ENCODE measurements around the gene PRKCE.

PRKCE gene

GRCh38 chr2:45984366-45984765, 332.9 kb downstream of the PRKCE start:
- Histone ChIP-seq H3K4me1 (ENCODE audit: control insufficient read depth, insufficient read depth, low read length) (no peaks in the 10 kb centered on the region), H3K36me3 (ENCODE audit: control insufficient read depth, insufficient read depth, low read length) (no peaks in the 10 kb centered on the region), H3K9ac (ENCODE audit: low read length) (no peak overlapping the region), H3K27me3 (ENCODE audit: control insufficient read depth, insufficient read depth, low read length) (no peaks in the 10 kb centered on the region), H3K4me3 (ENCODE audit: low read length) (no peak overlapping the region), H3K9me3 (ENCODE audit: control insufficient read depth, low read length) (no peaks in the 10 kb centered on the region)

- H3K9ac ChIP-seq (ENCODE audit: low read length): no peak overlapping the region
- no peaks in the 10 kb centered on the region for H3K4me1 ChIP-seq (ENCODE audit: control insufficient read depth, insufficient read depth, low read length)
- H3K36me3 ChIP-seq (ENCODE audit: control insufficient read depth, insufficient read depth, low read length): no peaks in the 10 kb centered on the region
- H3K4me3 ChIP-seq (ENCODE audit: low read length): no peak overlapping the region
- H3K9me3 ChIP-seq (ENCODE audit: control insufficient read depth, low read length): no peaks in the 10 kb centered on the region
- no peaks in the 10 kb centered on the region for H3K27me3 ChIP-seq (ENCODE audit: control insufficient read depth, insufficient read depth, low read length)
Measured at GRCh38 chr2:45984896-45985473, 333.5 kb downstream of the PRKCE start.

- Histone ChIP-seq H3K9ac (ENCODE audit: low read length) (no peak overlapping the region), H3K36me3 (ENCODE audit: control insufficient read depth, insufficient read depth, low read length) (no peaks in the 10 kb centered on the region), H3K4me3 (ENCODE audit: low read length) (no peak overlapping the region), H3K4me1 (ENCODE audit: control insufficient read depth, insufficient read depth, low read length) (no peaks in the 10 kb centered on the region), H3K27me3 (ENCODE audit: control insufficient read depth, insufficient read depth, low read length) (no peaks in the 10 kb centered on the region), H3K9me3 (ENCODE audit: control insufficient read depth, low read length) (no peaks in the 10 kb centered on the region)
Measured at GRCh38 chr2:45986509-45986908, 335.0 kb downstream of the PRKCE start.

GRCh38 chr2:45987856-45988255, 336.4 kb downstream of the PRKCE start:
- Histone ChIP-seq H3K4me1 (ENCODE audit: control insufficient read depth, insufficient read depth, low read length) (peaks cover 10% of the 10 kb centered on the region), H3K4me3 (ENCODE audit: low read length) (no peak overlapping the region), H3K9me3 (ENCODE audit: control insufficient read depth, low read length) (no peaks in the 10 kb centered on the region), H3K36me3 (ENCODE audit: control insufficient read depth, insufficient read depth, low read length) (no peaks in the 10 kb centered on the region), H3K27me3 (ENCODE audit: control insufficient read depth, insufficient read depth, low read length) (no peaks in the 10 kb centered on the region), H3K9ac (ENCODE audit: low read length) (no peak overlapping the region)

- no peaks in the 10 kb centered on the region for H3K36me3 ChIP-seq (ENCODE audit: control insufficient read depth, insufficient read depth, low read length)
- no peaks in the 10 kb centered on the region for H3K9me3 ChIP-seq (ENCODE audit: control insufficient read depth, low read length)
- no peaks in the 10 kb centered on the region for H3K27me3 ChIP-seq (ENCODE audit: control insufficient read depth, insufficient read depth, low read length)
- peaks cover 21% of the 10 kb centered on the region for H3K4me1 ChIP-seq (ENCODE audit: control insufficient read depth, insufficient read depth, low read length)
- no peak overlapping the region for H3K4me3 ChIP-seq (ENCODE audit: low read length)
- no peak overlapping the region for H3K9ac ChIP-seq (ENCODE audit: low read length)
Measured at GRCh38 chr2:45988879-45989278, 337.4 kb downstream of the PRKCE start.

- H3K9me3 ChIP-seq (ENCODE audit: control insufficient read depth, low read length): no peaks in the 10 kb centered on the region
- H3K27me3 ChIP-seq (ENCODE audit: control insufficient read depth, insufficient read depth, low read length): no peaks in the 10 kb centered on the region
- H3K4me1 ChIP-seq (ENCODE audit: control insufficient read depth, insufficient read depth, low read length): peaks cover 22% of the 10 kb centered on the region
- H3K36me3 ChIP-seq (ENCODE audit: control insufficient read depth, insufficient read depth, low read length): no peaks in the 10 kb centered on the region
- no peak overlapping the region for H3K9ac ChIP-seq (ENCODE audit: low read length)
- no peak overlapping the region for H3K4me3 ChIP-seq (ENCODE audit: low read length)
Measured at GRCh38 chr2:45990131-45990530, 338.7 kb downstream of the PRKCE start.

GRCh38 chr2:45992021-45992740, 340.7 kb downstream of the PRKCE start:
- Histone ChIP-seq H3K9me3 (ENCODE audit: control insufficient read depth, low read length) (no peaks in the 10 kb centered on the region), H3K27me3 (ENCODE audit: control insufficient read depth, insufficient read depth, low read length) (no peaks in the 10 kb centered on the region), H3K4me1 (ENCODE audit: control insufficient read depth, insufficient read depth, low read length) (peaks cover 22% of the 10 kb centered on the region), H3K36me3 (ENCODE audit: control insufficient read depth, insufficient read depth, low read length) (no peaks in the 10 kb centered on the region), H3K4me3 (ENCODE audit: low read length) (no peak overlapping the region), H3K9ac (ENCODE audit: low read length) (no peak overlapping the region)

- H3K9ac ChIP-seq (ENCODE audit: low read length): peak overlapping the region; percentile 12
- no peaks in the 10 kb centered on the region for H3K27me3 ChIP-seq (ENCODE audit: control insufficient read depth, insufficient read depth, low read length)
- H3K4me1 ChIP-seq (ENCODE audit: control insufficient read depth, insufficient read depth, low read length): peaks cover 22% of the 10 kb centered on the region
- H3K4me3 ChIP-seq (ENCODE audit: low read length): no peak overlapping the region
- H3K36me3 ChIP-seq (ENCODE audit: control insufficient read depth, insufficient read depth, low read length): no peaks in the 10 kb centered on the region
- H3K9me3 ChIP-seq (ENCODE audit: control insufficient read depth, low read length): no peaks in the 10 kb centered on the region
Measured at GRCh38 chr2:45992741-45993475, 341.4 kb downstream of the PRKCE start.

- Histone ChIP-seq H3K36me3 (ENCODE audit: control insufficient read depth, insufficient read depth, low read length) (no peaks in the 10 kb centered on the region), H3K4me3 (ENCODE audit: low read length) (no peak overlapping the region), H3K9ac (ENCODE audit: low read length) (no peak overlapping the region), H3K27me3 (ENCODE audit: control insufficient read depth, insufficient read depth, low read length) (no peaks in the 10 kb centered on the region), H3K4me1 (ENCODE audit: control insufficient read depth, insufficient read depth, low read length) (peaks cover 22% of the 10 kb centered on the region), H3K9me3 (ENCODE audit: control insufficient read depth, low read length) (no peaks in the 10 kb centered on the region)
Measured at GRCh38 chr2:45993476-45993991, 342.1 kb downstream of the PRKCE start.

GRCh38 chr2:45994060-45994459, 342.6 kb downstream of the PRKCE start:
- H3K4me3 ChIP-seq (ENCODE audit: low read length): no peak overlapping the region
- H3K9me3 ChIP-seq (ENCODE audit: control insufficient read depth, low read length): no peaks in the 10 kb centered on the region
- no peaks in the 10 kb centered on the region for H3K27me3 ChIP-seq (ENCODE audit: control insufficient read depth, insufficient read depth, low read length)
- H3K9ac ChIP-seq (ENCODE audit: low read length): no peak overlapping the region
- H3K36me3 ChIP-seq (ENCODE audit: control insufficient read depth, insufficient read depth, low read length): no peaks in the 10 kb centered on the region
- H3K4me1 ChIP-seq (ENCODE audit: control insufficient read depth, insufficient read depth, low read length): peaks cover 22% of the 10 kb centered on the region

GRCh38 chr2:46000660-46001059, 349.2 kb downstream of the PRKCE start:
- H3K4me1 ChIP-seq (ENCODE audit: control insufficient read depth, insufficient read depth, low read length): peaks cover 8% of the 10 kb centered on the region
- no peaks in the 10 kb centered on the region for H3K36me3 ChIP-seq (ENCODE audit: control insufficient read depth, insufficient read depth, low read length)
- no peak overlapping the region for H3K9ac ChIP-seq (ENCODE audit: low read length)
- no peaks in the 10 kb centered on the region for H3K27me3 ChIP-seq (ENCODE audit: control insufficient read depth, insufficient read depth, low read length)
- no peaks in the 10 kb centered on the region for H3K9me3 ChIP-seq (ENCODE audit: control insufficient read depth, low read length)
- H3K4me3 ChIP-seq (ENCODE audit: low read length): no peak overlapping the region

- no peak overlapping the region for H3K9ac ChIP-seq (ENCODE audit: low read length)
- H3K4me3 ChIP-seq (ENCODE audit: low read length): no peak overlapping the region
- no peaks in the 10 kb centered on the region for H3K9me3 ChIP-seq (ENCODE audit: control insufficient read depth, low read length)
- H3K36me3 ChIP-seq (ENCODE audit: control insufficient read depth, insufficient read depth, low read length): no peaks in the 10 kb centered on the region
- H3K27me3 ChIP-seq (ENCODE audit: control insufficient read depth, insufficient read depth, low read length): no peaks in the 10 kb centered on the region
- H3K4me1 ChIP-seq (ENCODE audit: control insufficient read depth, insufficient read depth, low read length): peaks cover 8% of the 10 kb centered on the region
Measured at GRCh38 chr2:46001290-46001689, 349.8 kb downstream of the PRKCE start.
